Measurements from ENCODE around the gene MMS19.

MMS19 gene

GRCh38 chr10:97525086-97525485, 26.9 kb upstream of the MMS19 start:
- no peak for DNase-seq

GRCh38 chr10:97522937-97523336, 24.7 kb upstream of the MMS19 start:
- DNase-seq, result no peak

- DNase-seq, result no peak
Measured at GRCh38 chr10:97522071-97522470, 23.8 kb upstream of the MMS19 start.

GRCh38 chr10:97520978-97521761, 22.9 kb upstream of the MMS19 start:
- DNase-seq, result no peak

- no peak for DNase-seq
Measured at GRCh38 chr10:97520520-97520919, 22.3 kb upstream of the MMS19 start.

GRCh38 chr10:97519342-97519741, 21.1 kb upstream of the MMS19 start:
- no peak for DNase-seq

- no peak for DNase-seq
Measured at GRCh38 chr10:97518301-97519043, 20.2 kb upstream of the MMS19 start.

- no peak for DNase-seq
Measured at GRCh38 chr10:97517778-97518300, 19.6 kb upstream of the MMS19 start.

GRCh38 chr10:97517096-97517750, 19.0 kb upstream of the MMS19 start:
- no peak for DNase-seq

GRCh38 chr10:97515271-97515978, 17.2 kb upstream of the MMS19 start:
- no peak for DNase-seq

- no peak for DNase-seq
Measured at GRCh38 chr10:97514344-97514743, 16.1 kb upstream of the MMS19 start.

- DNase-seq, result no peak
Measured at GRCh38 chr10:97512993-97513392, 14.8 kb upstream of the MMS19 start.

GRCh38 chr10:97511711-97512440, 13.7 kb upstream of the MMS19 start:
- DNase-seq, result no peak

GRCh38 chr10:97510686-97511085, 12.5 kb upstream of the MMS19 start:
- DNase-seq, result no peak

GRCh38 chr10:97509120-97509680, 11.0 kb upstream of the MMS19 start:
- DNase-seq, result no peak

- DNase-seq, result peak; percentile 42
Measured at GRCh38 chr10:97508342-97508741, 10.1 kb upstream of the MMS19 start.

GRCh38 chr10:97506199-97506991, 8.2 kb upstream of the MMS19 start:
- no peak for DNase-seq

GRCh38 chr10:97505152-97505551, 6.9 kb upstream of the MMS19 start:
- no peak for DNase-seq

GRCh38 chr10:97503406-97503805, 5.2 kb upstream of the MMS19 start:
- no peak for DNase-seq

- DNase-seq, result no peak
Measured at GRCh38 chr10:97502916-97503315, 4.7 kb upstream of the MMS19 start.

GRCh38 chr10:97500297-97500575, 2.0 kb upstream of the MMS19 start:
- DNase-seq, result no peak
